SH-SY5Y (cell line): Measurements from ENCODE around the gene NEGR1.

Source experiments
- GATA2 ChIP-seq: IDR thresholded peaks from 2 replicates; pipeline ENCODE4 v1.6.1; 2011; ENCODE audit warnings: mild to moderate bottlenecking, low read depth, low read length
- GATA3 ChIP-seq: IDR thresholded peaks from 2 replicates; pipeline ENCODE4 v1.6.1; 2011; ENCODE audit warnings: low read depth, mild to moderate bottlenecking, low read length, moderate library complexity

DNA sequence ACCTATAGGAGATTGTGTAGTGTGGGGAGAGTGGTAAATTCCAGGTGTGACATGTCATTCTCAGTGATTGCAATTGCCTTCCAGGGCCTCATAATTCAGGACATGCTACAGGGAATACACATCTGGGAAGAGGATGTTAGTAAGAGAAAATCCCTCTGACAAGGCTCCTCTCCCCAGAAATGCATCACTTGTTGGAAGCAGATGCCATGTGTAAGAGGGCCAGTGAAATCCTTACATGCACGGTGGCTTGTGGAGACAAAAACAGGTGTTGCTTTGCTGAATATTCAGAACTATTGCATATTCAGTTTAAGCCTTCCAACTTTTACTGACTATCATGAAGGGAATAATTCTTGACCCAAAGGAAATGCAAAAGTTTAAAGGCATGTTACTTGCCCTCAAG, 503.4 kb downstream of the NEGR1 start:
- TF ChIP-seq GATA3 (no peak), GATA2 (no peak)
